Neural cell (in vitro differentiated cells): ENCODE results near the gene TMC2.

Experiments used
- RAD21 ChIP-seq: fragments of 450-650 bp; conservative IDR thresholded peaks from 2 replicates; pipeline ENCODE4 v1.6.1; 2014; ENCODE audit warnings: antibody characterized with exemption, mild to moderate bottlenecking, moderate library complexity
- TF ChIP-seq, protein P1 (sequence below): fragments of 450-650 bp; IDR thresholded peaks from 2 replicates; pipeline ENCODE4 v1.5.1; 2014; ENCODE audit warnings: antibody characterized with exemption, mild to moderate bottlenecking, moderate library complexity; ENCODE audit not compliant: poor library complexity, severe bottlenecking

DNA sequence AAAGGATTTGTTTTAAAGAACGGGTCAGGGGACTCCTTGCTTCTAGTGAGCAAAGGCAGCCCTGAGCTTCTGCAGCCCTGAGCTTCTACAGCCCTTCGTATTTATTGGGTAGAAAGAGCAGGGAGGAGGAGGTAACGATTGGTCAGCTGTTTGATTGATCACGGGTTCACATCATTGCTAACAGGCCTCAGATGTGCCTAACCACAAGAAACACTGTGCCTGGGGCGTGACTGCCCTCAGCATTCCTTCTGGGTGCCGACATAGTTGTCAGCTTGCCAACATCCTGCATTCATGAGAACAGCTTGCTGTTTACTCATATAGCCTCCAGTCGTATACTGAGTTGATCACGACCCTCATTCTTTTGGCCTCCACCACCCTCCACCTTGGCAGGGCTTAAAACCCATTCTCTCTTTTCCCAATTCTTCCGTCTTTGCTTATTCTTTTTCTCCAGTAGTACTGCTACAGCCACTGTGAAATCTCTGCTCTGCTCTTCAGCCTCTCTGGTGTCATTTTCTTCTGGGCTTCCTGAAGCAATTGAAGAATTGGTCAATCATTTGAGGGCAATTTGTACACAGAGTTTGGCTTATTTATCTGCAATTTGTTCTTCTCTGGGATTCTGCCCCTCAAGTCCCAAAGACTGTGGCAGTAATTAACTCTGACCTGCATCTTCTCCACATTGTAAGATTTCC is 90.6 kb downstream of the TMC2 start:
- TF ChIP-seq, protein P1, sequence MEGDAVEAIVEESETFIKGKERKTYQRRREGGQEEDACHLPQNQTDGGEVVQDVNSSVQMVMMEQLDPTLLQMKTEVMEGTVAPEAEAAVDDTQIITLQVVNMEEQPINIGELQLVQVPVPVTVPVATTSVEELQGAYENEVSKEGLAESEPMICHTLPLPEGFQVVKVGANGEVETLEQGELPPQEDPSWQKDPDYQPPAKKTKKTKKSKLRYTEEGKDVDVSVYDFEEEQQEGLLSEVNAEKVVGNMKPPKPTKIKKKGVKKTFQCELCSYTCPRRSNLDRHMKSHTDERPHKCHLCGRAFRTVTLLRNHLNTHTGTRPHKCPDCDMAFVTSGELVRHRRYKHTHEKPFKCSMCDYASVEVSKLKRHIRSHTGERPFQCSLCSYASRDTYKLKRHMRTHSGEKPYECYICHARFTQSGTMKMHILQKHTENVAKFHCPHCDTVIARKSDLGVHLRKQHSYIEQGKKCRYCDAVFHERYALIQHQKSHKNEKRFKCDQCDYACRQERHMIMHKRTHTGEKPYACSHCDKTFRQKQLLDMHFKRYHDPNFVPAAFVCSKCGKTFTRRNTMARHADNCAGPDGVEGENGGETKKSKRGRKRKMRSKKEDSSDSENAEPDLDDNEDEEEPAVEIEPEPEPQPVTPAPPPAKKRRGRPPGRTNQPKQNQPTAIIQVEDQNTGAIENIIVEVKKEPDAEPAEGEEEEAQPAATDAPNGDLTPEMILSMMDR: no peak
- TF ChIP-seq RAD21: no peak
